SK-N-MC (cell line): ENCODE results near the gene LRRC27.

ENCODE experiments used
- EZH2 ChIP-seq: fragments of 200-600 bp; sonication (generic); IDR thresholded peaks from one replicate; pipeline ENCODE4 v1.6.1; 2017; ENCODE audit warnings: antibody characterized with exemption
- FOXP2 ChIP-seq: optimal IDR thresholded peaks from 2 replicates; pipeline ENCODE3; 2011; ENCODE audit warnings: mild to moderate bottlenecking, moderate library complexity; ENCODE audit not compliant: insufficient read depth; ENCODE audit errors: extremely low read length, control extremely low read depth
- POLR2AphosphoS5 ChIP-seq: IDR thresholded peaks from 2 replicates; pipeline ENCODE4 v1.6.1; 2012; ENCODE audit warnings: mild to moderate bottlenecking, low read depth, low read length, borderline replicate concordance

- TF ChIP-seq EZH2 (no peak), POLR2AphosphoS5 (no peak), FOXP2 (no peak)
Measured at GRCh38 chr10:132392184-132392800, 60.3 kb downstream of the LRRC27 start.
